ENCODE results near the gene ZFYVE28.

The ZFYVE28 gene

GRCh38 chr4:2427383-2428334 is 9.2 kb upstream of the ZFYVE28 start:
- DNase-seq: no peak

- no peak for DNase-seq
Observed at GRCh38 chr4:2426711-2427275, 8.3 kb upstream of the ZFYVE28 start.

- no peak for DNase-seq
Observed at GRCh38 chr4:2426069-2426397, 7.6 kb upstream of the ZFYVE28 start.

GRCh38 chr4:2425386-2426068 is 7.1 kb upstream of the ZFYVE28 start:
- DNase-seq: no peak

GRCh38 chr4:2424581-2424980 is 6.1 kb upstream of the ZFYVE28 start:
- no peak for DNase-seq

GRCh38 chr4:2423695-2424094 is 5.2 kb upstream of the ZFYVE28 start:
- no peak for DNase-seq

- DNase-seq: no peak
Observed at GRCh38 chr4:2423066-2423465, 4.6 kb upstream of the ZFYVE28 start.

- DNase-seq: no peak
Observed at GRCh38 chr4:2421928-2422327, 3.5 kb upstream of the ZFYVE28 start.

GRCh38 chr4:2419814-2420213 is 1.4 kb upstream of the ZFYVE28 start:
- DNase-seq: no peak

GRCh38 chr4:2418650-2419571 is 466 bp upstream of the ZFYVE28 start, which contains the start of gene CFAP99:
Gene CFAP99, plus strand, starts transcription at chr4:2418955.
- DNase-seq: peak; percentile 76 to 92

- DNase-seq: no peak
Observed at GRCh38 chr4:2417226-2417764, 1.1 kb downstream of the ZFYVE28 start.

GRCh38 chr4:2416564-2417225 is 1.8 kb downstream of the ZFYVE28 start:
- DNase-seq: no peak

GRCh38 chr4:2415881-2416563 is 2.4 kb downstream of the ZFYVE28 start:
- DNase-seq: no peak

GRCh38 chr4:2415213-2415612 is 3.2 kb downstream of the ZFYVE28 start:
- no peak for DNase-seq

- DNase-seq: peak in 1 of 2 experiments; percentile 42
Observed at GRCh38 chr4:2413821-2414610, 4.4 kb downstream of the ZFYVE28 start.

- DNase-seq: peak; percentile 97 to 99
Observed at GRCh38 chr4:2412885-2413716, 5.3 kb downstream of the ZFYVE28 start.

- DNase-seq: peak in 1 of 2 experiments; percentile 73
Observed at GRCh38 chr4:2412534-2412884, 5.9 kb downstream of the ZFYVE28 start.

- no peak for DNase-seq
Observed at GRCh38 chr4:2411786-2412510, 6.5 kb downstream of the ZFYVE28 start.

GRCh38 chr4:2409381-2409783 is 9.1 kb downstream of the ZFYVE28 start:
- DNase-seq: no peak
